ENCODE results near the gene STK35. TPM values are rescaled to one million over a fixed set of nuclear protein-coding genes. Genes with fewer than 3 reads are reported as not detected.

Gene STK35
- total and polyA plus RNA-seq, 2 of the 13 experiments (the other 11 are each of a cell fraction or from before 2014, with no cell fraction given), result 27.4 to 29.8 TPM

- ChIA-PET CTCF (ENCODE audit: low intra/inter-chr PET ratio, low total read pairs) (no interaction called here), POLR2A (no interaction called here)
- no peak for TF ChIP-seq NR2F6 (IDR thresholded peaks at IDR 0.05)
- no peak for TF ChIP-seq NR2F6 (CRISPR knock-in tag; IDR thresholded peaks at IDR 0.05)
- TF ChIP-seq PRDM15 (CRISPR knock-in tag; IDR thresholded peaks at IDR 0.05), result no peak
- TF ChIP-seq TBX3 (IDR thresholded peaks at IDR 0.05; ENCODE audit: borderline replicate concordance), result no peak
- no peak for TF ChIP-seq ELF3 (CRISPR knock-in tag; IDR thresholded peaks at IDR 0.05)
- no peak for TF ChIP-seq ZC3H13 (CRISPR knock-in tag; IDR thresholded peaks at IDR 0.05)
- no peak for TF ChIP-seq ERF (CRISPR knock-in tag; IDR thresholded peaks at IDR 0.05)
- TF ChIP-seq ZNF766 (CRISPR knock-in tag; IDR thresholded peaks at IDR 0.05; ENCODE audit: borderline replicate concordance), result no peak
- TF ChIP-seq CENPT (CRISPR knock-in tag; IDR thresholded peaks at IDR 0.05; ENCODE audit: low read depth), result no peak
- no peak for TF ChIP-seq ZNF180 (CRISPR knock-in tag; IDR thresholded peaks at IDR 0.05; ENCODE audit: borderline replicate concordance, low read depth)
- no peak for TF ChIP-seq MTERF4 (CRISPR knock-in tag; IDR thresholded peaks at IDR 0.05)
- no peak for TF ChIP-seq ZNF383 (CRISPR knock-in tag; IDR thresholded peaks at IDR 0.05; ENCODE audit: borderline replicate concordance)
- TF ChIP-seq ETV6 (CRISPR knock-in tag; conservative IDR thresholded peaks at IDR 0.05), result no peak
- TF ChIP-seq NFKBIZ (CRISPR knock-in tag; IDR thresholded peaks at IDR 0.05), result no peak
- no peak for TF ChIP-seq FOXK1 (CRISPR knock-in tag; IDR thresholded peaks at IDR 0.05; ENCODE audit: borderline replicate concordance, low read depth)
- no peak for TF ChIP-seq SRSF1 (optimal IDR thresholded peaks at IDR 0.05; ENCODE audit: low read depth, low read length)
- no peak for TF ChIP-seq ZNF34 (CRISPR knock-in tag; IDR thresholded peaks at IDR 0.05; ENCODE audit: borderline replicate concordance)
- TF ChIP-seq FOXP1 (IDR thresholded peaks at IDR 0.05), result no peak
- no peak for TF ChIP-seq FOXP1 (CRISPR knock-in tag; IDR thresholded peaks at IDR 0.05)
- no peak for TF ChIP-seq SP4 (CRISPR knock-in tag; IDR thresholded peaks at IDR 0.05)
- TF ChIP-seq ZBTB21 (CRISPR knock-in tag; IDR thresholded peaks at IDR 0.05), result no peak
- no peak for TF ChIP-seq ZFP91 (CRISPR knock-in tag; IDR thresholded peaks at IDR 0.05; ENCODE audit: borderline replicate concordance)
- Histone ChIP-seq H3K9me3 (ENCODE audit: low read length) (no peaks in the 10 kb centered on the region), H3K4me1 (ENCODE audit: insufficient read depth, low read length) (no peaks in the 10 kb centered on the region), H4K20me1 (ENCODE audit: insufficient read depth, low read length) (peaks cover 53% of the 10 kb centered on the region), H2AFZ (ENCODE audit: low read length) (no peak overlapping the region), H3K27ac (ENCODE audit: extremely low read length, insufficient read depth, low read length) (no peak overlapping the region), H3K9ac (ENCODE audit: insufficient read depth, low read depth, low read length) (no peak overlapping the region), H3K36me3 (replicated peaks in 1 of 2; ENCODE audit: control insufficient read depth in 1 of 2, insufficient read depth in 2 of 2, low read length in 2 of 2) (peaks cover 41 to 76% of the 10 kb centered on the region in 2 experiments), H3K4me3 (replicated peaks in 1 of 3; ENCODE audit: insufficient read depth in 1 of 3, low read depth in 2 of 3, low read length in 3 of 3) (no peak overlapping the region), H3K4me2 (ENCODE audit: low read depth, low read length) (no peak overlapping the region), H3K27me3 (ENCODE audit: control insufficient read depth in 1 of 2, insufficient read depth in 2 of 2, low read length in 2 of 2) (no peaks in the 10 kb centered on the region), H3K79me2 (ENCODE audit: insufficient read depth, low read length) (peaks cover 91% of the 10 kb centered on the region)
- ATAC-seq (no peak), DNase-seq (ENCODE audit: low spot score) (no peak), FAIRE-seq (no peak)
- 94% methylated on average over 6 of the region's 6 CpGs for WGBS (ENCODE audit: low lambda C conversion rate)
- intact Hi-C loops (cut with micrococcal nuclease; ENCODE audit: unreplicated experiment) (no loop called here), in situ Hi-C loops (cut with HindIII; ENCODE audit: extremely low pct_ligation_motif_present, low pct_unique_long_range_greater_than_20kb) (no loop called here)
- no TSS peak for BruUV-seq (replicated peaks)
Measured at GRCh38 chr20:2128542-2128941, 26.9 kb downstream of the STK35 start.

All from HepG2 (cell line).